ENCODE data around the gene GALNTL6.
"Not testable (repeated sequence)": the region's sequence is repeated elsewhere in the genome, so short reads cannot be mapped to it uniquely, and the experiment has no call there.

Gene GALNTL6

GRCh38 chr4:172970189-172970588, 1157.0 kb downstream of the GALNTL6 start:
- H3K9me3 ChIP-seq (ENCODE audit: control extremely low read depth in 1 of 5, control insufficient read depth in 4 of 5, insufficient read depth in 2 of 5, low read depth in 1 of 5, low read length in 4 of 5); H3K4me3 ChIP-seq (ENCODE audit: control insufficient read depth in 1 of 7, extremely low read depth in 1 of 7, insufficient read depth in 4 of 7, low read depth in 2 of 7, low read length in 6 of 7); H3K27ac ChIP-seq (ENCODE audit: insufficient read depth in 1 of 2, low read depth in 1 of 2, low read length in 2 of 2, poor library complexity in 1 of 2, severe bottlenecking in 2 of 2); POLR2A ChIA-PET; H3K27me3 ChIP-seq (replicated peaks in 2 of 5; ENCODE audit: control insufficient read depth in 4 of 5, insufficient read depth in 5 of 5, low read length in 4 of 5); H3K4me1 ChIP-seq (ENCODE audit: control extremely low read depth in 1 of 4, control insufficient read depth in 4 of 4, insufficient read depth in 4 of 4, low read length in 3 of 4); H3K36me3 ChIP-seq (ENCODE audit: control insufficient read depth in 4 of 4, insufficient read depth in 4 of 4, low read length in 3 of 4); CTCF ChIA-PET: not testable (repeated sequence)
- WGBS (ENCODE audit: insufficient coverage): 100% methylated on average over 2 of the region's 4 CpGs
- peak in 1 of 3 donors; percentile 6 for DNase-seq

GRCh38 chr4:172974586-172974985, 1161.4 kb downstream of the GALNTL6 start:
- Histone ChIP-seq H3K4me1 (ENCODE audit: control extremely low read depth in 1 of 4, control insufficient read depth in 4 of 4, insufficient read depth in 4 of 4, low read length in 3 of 4) (peaks cover 0 to 5% (median 3%) of the 10 kb centered on the region in 4 experiments), H3K36me3 (ENCODE audit: control insufficient read depth in 4 of 4, insufficient read depth in 4 of 4, low read length in 3 of 4) (no peaks in the 10 kb centered on the region), H3K9me3 (ENCODE audit: control extremely low read depth in 1 of 5, control insufficient read depth in 4 of 5, insufficient read depth in 2 of 5, low read depth in 1 of 5, low read length in 4 of 5) (peaks cover 0 to 6% (median 2%) of the 10 kb centered on the region in 5 experiments), H3K4me3 (ENCODE audit: control insufficient read depth in 1 of 7, extremely low read depth in 1 of 7, insufficient read depth in 4 of 7, low read depth in 2 of 7, low read length in 6 of 7) (no peak overlapping the region), H3K27me3 (replicated peaks in 2 of 5; ENCODE audit: control insufficient read depth in 4 of 5, insufficient read depth in 5 of 5, low read length in 4 of 5) (no peaks in the 10 kb centered on the region), H3K27ac (ENCODE audit: insufficient read depth in 1 of 2, low read depth in 1 of 2, low read length in 2 of 2, poor library complexity in 1 of 2, severe bottlenecking in 2 of 2) (no peak overlapping the region)
- ChIA-PET CTCF (no interaction called here), POLR2A (no interaction called here)
- 94% methylated on average over 4 of the region's 7 CpGs for WGBS (ENCODE audit: insufficient coverage)
- DNase-seq: no peak

GRCh38 chr4:172975651-172976229, 1162.5 kb downstream of the GALNTL6 start:
- no peaks in the 10 kb centered on the region for H3K36me3 ChIP-seq (ENCODE audit: control insufficient read depth in 4 of 4, insufficient read depth in 4 of 4, low read length in 3 of 4)
- no peak for DNase-seq
- H3K4me3 ChIP-seq (ENCODE audit: control insufficient read depth in 1 of 7, extremely low read depth in 1 of 7, insufficient read depth in 4 of 7, low read depth in 2 of 7, low read length in 6 of 7): no peak overlapping the region
- POLR2A ChIA-PET: no interaction called here
- no peaks in the 10 kb centered on the region for H3K27me3 ChIP-seq (replicated peaks in 2 of 5; ENCODE audit: control insufficient read depth in 4 of 5, insufficient read depth in 5 of 5, low read length in 4 of 5)
- H3K4me1 ChIP-seq (ENCODE audit: control extremely low read depth in 1 of 4, control insufficient read depth in 4 of 4, insufficient read depth in 4 of 4, low read length in 3 of 4): peaks cover 0 to 5% (median 3%) of the 10 kb centered on the region in 4 experiments
- H3K27ac ChIP-seq (ENCODE audit: insufficient read depth in 1 of 2, low read depth in 1 of 2, low read length in 2 of 2, poor library complexity in 1 of 2, severe bottlenecking in 2 of 2): no peak overlapping the region
- CTCF ChIA-PET: no interaction called here
- no peaks in the 10 kb centered on the region for H3K9me3 ChIP-seq (ENCODE audit: control extremely low read depth in 1 of 5, control insufficient read depth in 4 of 5, insufficient read depth in 2 of 5, low read depth in 1 of 5, low read length in 4 of 5)
- WGBS (ENCODE audit: insufficient coverage): 93% methylated on average over 13 of the region's 14 CpGs

GRCh38 chr4:172977491-172978041, 1164.4 kb downstream of the GALNTL6 start:
- H3K4me3 ChIP-seq (ENCODE audit: control insufficient read depth in 1 of 7, extremely low read depth in 1 of 7, insufficient read depth in 4 of 7, low read depth in 2 of 7, low read length in 6 of 7); H3K4me1 ChIP-seq (ENCODE audit: control extremely low read depth in 1 of 4, control insufficient read depth in 4 of 4, insufficient read depth in 4 of 4, low read length in 3 of 4); H3K27me3 ChIP-seq (replicated peaks in 2 of 5; ENCODE audit: control insufficient read depth in 4 of 5, insufficient read depth in 5 of 5, low read length in 4 of 5); POLR2A ChIA-PET; H3K36me3 ChIP-seq (ENCODE audit: control insufficient read depth in 4 of 4, insufficient read depth in 4 of 4, low read length in 3 of 4); H3K9me3 ChIP-seq (ENCODE audit: control extremely low read depth in 1 of 5, control insufficient read depth in 4 of 5, insufficient read depth in 2 of 5, low read depth in 1 of 5, low read length in 4 of 5); CTCF ChIA-PET; H3K27ac ChIP-seq (ENCODE audit: insufficient read depth in 1 of 2, low read depth in 1 of 2, low read length in 2 of 2, poor library complexity in 1 of 2, severe bottlenecking in 2 of 2): not testable (repeated sequence)
- 100% methylated on average over 3 of the region's 4 CpGs for WGBS (ENCODE audit: insufficient coverage)
- peak in 1 of 3 donors; percentile 16 for DNase-seq

GRCh38 chr4:172978848-172979247, 1165.6 kb downstream of the GALNTL6 start:
- no peak for DNase-seq
- WGBS (ENCODE audit: insufficient coverage): 100% methylated on average over 1 of the region's 4 CpGs
- no peak overlapping the region for H3K27ac ChIP-seq (ENCODE audit: insufficient read depth in 1 of 2, low read depth in 1 of 2, low read length in 2 of 2, poor library complexity in 1 of 2, severe bottlenecking in 2 of 2)

GRCh38 chr4:172979332-172979731, 1166.1 kb downstream of the GALNTL6 start:
- no peak for DNase-seq
- Histone ChIP-seq H3K27ac (ENCODE audit: insufficient read depth in 1 of 2, low read depth in 1 of 2, low read length in 2 of 2, poor library complexity in 1 of 2, severe bottlenecking in 2 of 2) (no peak overlapping the region), H3K4me1 (ENCODE audit: control extremely low read depth in 1 of 4, control insufficient read depth in 4 of 4, insufficient read depth in 4 of 4, low read length in 3 of 4) (peaks cover 0 to 5% (median 3%) of the 10 kb centered on the region in 4 experiments), H3K27me3 (replicated peaks in 2 of 5; ENCODE audit: control insufficient read depth in 4 of 5, insufficient read depth in 5 of 5, low read length in 4 of 5) (no peaks in the 10 kb centered on the region), H3K9me3 (ENCODE audit: control extremely low read depth in 1 of 5, control insufficient read depth in 4 of 5, insufficient read depth in 2 of 5, low read depth in 1 of 5, low read length in 4 of 5) (no peaks in the 10 kb centered on the region), H3K36me3 (ENCODE audit: control insufficient read depth in 4 of 4, insufficient read depth in 4 of 4, low read length in 3 of 4) (no peaks in the 10 kb centered on the region), H3K4me3 (ENCODE audit: control insufficient read depth in 1 of 7, extremely low read depth in 1 of 7, insufficient read depth in 4 of 7, low read depth in 2 of 7, low read length in 6 of 7) (no peak overlapping the region)
- no CpG with 5 or more reads among the region's 1 CpG for WGBS (ENCODE audit: insufficient coverage)
- ChIA-PET POLR2A (no interaction called here), CTCF (no interaction called here)

More at GRCh38 chr4:172978848-172979247, 1165.6 kb downstream of the GALNTL6 start:
- Histone ChIP-seq H3K4me1 (ENCODE audit: control extremely low read depth in 1 of 4, control insufficient read depth in 4 of 4, insufficient read depth in 4 of 4, low read length in 3 of 4) (peaks cover 0 to 5% (median 3%) of the 10 kb centered on the region in 4 experiments), H3K9me3 (ENCODE audit: control extremely low read depth in 1 of 5, control insufficient read depth in 4 of 5, insufficient read depth in 2 of 5, low read depth in 1 of 5, low read length in 4 of 5) (no peaks in the 10 kb centered on the region), H3K36me3 (ENCODE audit: control insufficient read depth in 4 of 4, insufficient read depth in 4 of 4, low read length in 3 of 4) (no peaks in the 10 kb centered on the region), H3K4me3 (ENCODE audit: control insufficient read depth in 1 of 7, extremely low read depth in 1 of 7, insufficient read depth in 4 of 7, low read depth in 2 of 7, low read length in 6 of 7) (no peak overlapping the region), H3K27me3 (replicated peaks in 2 of 5; ENCODE audit: control insufficient read depth in 4 of 5, insufficient read depth in 5 of 5, low read length in 4 of 5) (no peaks in the 10 kb centered on the region)
- CTCF ChIA-PET: no interaction called here
- POLR2A ChIA-PET: no interaction called here

- ChIA-PET CTCF (no interaction called here), POLR2A (no interaction called here)
- no peak overlapping the region for H3K4me3 ChIP-seq (ENCODE audit: control insufficient read depth in 1 of 7, extremely low read depth in 1 of 7, insufficient read depth in 4 of 7, low read depth in 2 of 7, low read length in 6 of 7)
- H3K36me3 ChIP-seq (ENCODE audit: control insufficient read depth in 4 of 4, insufficient read depth in 4 of 4, low read length in 3 of 4): no peaks in the 10 kb centered on the region
- no peak for DNase-seq
- H3K27ac ChIP-seq (ENCODE audit: insufficient read depth in 1 of 2, low read depth in 1 of 2, low read length in 2 of 2, poor library complexity in 1 of 2, severe bottlenecking in 2 of 2): no peak overlapping the region
- no peaks in the 10 kb centered on the region for H3K9me3 ChIP-seq (ENCODE audit: control extremely low read depth in 1 of 5, control insufficient read depth in 4 of 5, insufficient read depth in 2 of 5, low read depth in 1 of 5, low read length in 4 of 5)
- peaks cover 0 to 5% (median 3%) of the 10 kb centered on the region in 4 experiments for H3K4me1 ChIP-seq (ENCODE audit: control extremely low read depth in 1 of 4, control insufficient read depth in 4 of 4, insufficient read depth in 4 of 4, low read length in 3 of 4)
- 100% methylated on average over 1 of the region's 3 CpGs for WGBS (ENCODE audit: insufficient coverage)
- no peaks in the 10 kb centered on the region for H3K27me3 ChIP-seq (replicated peaks in 2 of 5; ENCODE audit: control insufficient read depth in 4 of 5, insufficient read depth in 5 of 5, low read length in 4 of 5)
Measured at GRCh38 chr4:172980219-172980618, 1167.0 kb downstream of the GALNTL6 start.

All from common myeloid progenitor, CD34-positive (primary cell).